Myocyte (in vitro differentiated cells): ENCODE data around the gene HSBP1L1. TPM values are rescaled to one million over a fixed set of nuclear protein-coding genes. Genes with fewer than 3 reads are reported as not detected.
A peak's percentile ranks its signal among the peaks of the same experiment; 100 is the strongest.

ENCODE experiments used
- DNase-seq: peaks from one replicate; pipeline ENCODE4 v3.0.0-alpha.2; 2012; ENCODE audit warnings: low read depth
- total RNA-seq: library from RNA; depleted of rRNA; stranded (reverse); fragments of >200 nt; gene quantifications from 2 replicates; pipeline ENCODE4 v1.2.3, GENCODE V29; 2014

HSBP1L1 gene
- total RNA-seq, 1 donor from 2014 or later: not detected

- peak; percentile 74 for DNase-seq
Measured at GRCh38 chr18:79960161-79960801, 4.2 kb upstream of the HSBP1L1 start.

- DNase-seq: no peak
Measured at GRCh38 chr18:79960921-79961526, 3.4 kb upstream of the HSBP1L1 start.

GRCh38 chr18:79961527-79962291 is 2.7 kb upstream of the HSBP1L1 start:
- DNase-seq: peak; percentile 60

GRCh38 chr18:79962311-79962710 is 2.1 kb upstream of the HSBP1L1 start:
- DNase-seq: peak; percentile 59

GRCh38 chr18:79962835-79963657 is 1.4 kb upstream of the HSBP1L1 start:
- DNase-seq: no peak

GRCh38 chr18:79963658-79964329 is 649 bp upstream of the HSBP1L1 start:
- DNase-seq: no peak

- DNase-seq: no peak
Measured at GRCh38 chr18:79965119-79965902, 868 bp downstream of the HSBP1L1 start.

- DNase-seq: no peak
Measured at GRCh38 chr18:79970419-79971133, 6.1 kb downstream of the HSBP1L1 start.

- DNase-seq: no peak
Measured at GRCh38 chr18:79971211-79971952, 6.9 kb downstream of the HSBP1L1 start.

GRCh38 chr18:79971986-79972385 is 7.5 kb downstream of the HSBP1L1 start:
- DNase-seq: no peak

GRCh38 chr18:79972720-79973119 is 8.3 kb downstream of the HSBP1L1 start:
- DNase-seq: no peak

- DNase-seq: no peak
Measured at GRCh38 chr18:79973517-79973916, 9.1 kb downstream of the HSBP1L1 start.

GRCh38 chr18:79974025-79974654 is 9.7 kb downstream of the HSBP1L1 start:
- no peak for DNase-seq

- no peak for DNase-seq
Measured at GRCh38 chr18:79975043-79975442, 10.6 kb downstream of the HSBP1L1 start.

- DNase-seq: no peak
Measured at GRCh38 chr18:79975985-79976680, 11.7 kb downstream of the HSBP1L1 start.

GRCh38 chr18:79979843-79980242 is 15.4 kb downstream of the HSBP1L1 start:
- DNase-seq: no peak

GRCh38 chr18:79980585-79980984 is 16.1 kb downstream of the HSBP1L1 start:
- no peak for DNase-seq

- DNase-seq: no peak
Measured at GRCh38 chr18:79982736-79983135, 18.3 kb downstream of the HSBP1L1 start.
